IPS DF 4.7 (cell line): Measurements from ENCODE around the gene GALNT1.

Source experiments
- DNase-seq: peaks from one replicate; pipeline ENCODE4 v3.0.0-alpha.2; 2013; ENCODE audit warnings: low spot score; ENCODE audit errors: extremely low read depth

GALNT1 gene

DNA sequence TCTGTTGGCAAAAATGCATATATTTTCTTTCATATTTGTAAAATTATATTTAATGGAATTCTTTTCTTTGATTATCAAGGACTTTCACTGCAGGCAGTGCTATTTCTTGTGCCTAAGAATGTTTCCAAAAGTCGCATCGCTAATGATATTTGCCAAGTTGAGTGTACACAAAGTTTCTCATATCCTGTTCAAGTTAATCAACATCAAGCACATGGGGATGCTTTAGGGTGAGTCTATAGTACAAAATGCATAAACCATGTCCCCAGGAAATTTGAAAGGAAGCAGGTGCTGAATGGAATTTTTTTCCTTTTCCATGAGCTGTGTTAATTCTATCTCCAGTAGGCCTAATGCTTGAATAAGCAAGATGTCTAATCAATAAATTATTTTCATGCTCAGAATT is 129.7 kb downstream of the GALNT1 start:
- no peak for DNase-seq

DNA sequence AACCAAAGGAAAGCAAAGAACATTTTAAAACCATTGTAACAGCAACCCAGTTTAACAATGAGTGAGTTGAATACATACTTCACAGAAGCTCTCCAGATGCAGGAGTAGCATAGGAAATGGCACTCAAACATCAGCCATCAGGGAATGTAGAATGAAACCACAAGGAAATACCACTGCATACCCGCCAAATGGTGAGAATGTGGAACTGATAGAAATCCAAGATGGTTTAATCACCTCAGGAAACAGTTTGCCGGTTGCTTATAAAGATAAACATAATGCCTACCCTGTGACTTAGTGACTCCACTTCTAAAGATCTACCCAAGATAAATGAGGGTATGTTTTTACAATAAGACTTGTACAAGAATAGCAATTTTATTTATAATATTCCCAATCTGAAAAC is 132.0 kb downstream of the GALNT1 start:
- DNase-seq, result no peak

DNA sequence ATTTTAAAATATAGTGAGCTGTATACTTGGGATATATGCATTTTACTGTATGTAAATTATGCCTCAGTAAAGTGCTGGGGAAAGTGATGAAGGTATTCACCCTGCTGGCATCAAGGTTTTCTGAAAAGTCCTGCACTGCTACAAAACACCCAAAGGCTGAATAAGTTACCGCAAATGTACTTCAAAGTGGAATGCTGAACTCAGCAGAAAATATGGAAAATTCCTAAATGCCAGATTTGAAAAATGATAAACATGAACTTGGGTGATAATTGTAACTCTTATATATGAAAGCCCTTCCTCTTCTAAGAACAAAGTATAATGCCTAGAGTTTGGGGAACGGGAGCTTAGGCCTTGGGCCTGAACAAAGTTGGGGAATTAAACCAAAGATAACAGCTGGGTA is 133.0 kb downstream of the GALNT1 start:
- no peak for DNase-seq

DNA sequence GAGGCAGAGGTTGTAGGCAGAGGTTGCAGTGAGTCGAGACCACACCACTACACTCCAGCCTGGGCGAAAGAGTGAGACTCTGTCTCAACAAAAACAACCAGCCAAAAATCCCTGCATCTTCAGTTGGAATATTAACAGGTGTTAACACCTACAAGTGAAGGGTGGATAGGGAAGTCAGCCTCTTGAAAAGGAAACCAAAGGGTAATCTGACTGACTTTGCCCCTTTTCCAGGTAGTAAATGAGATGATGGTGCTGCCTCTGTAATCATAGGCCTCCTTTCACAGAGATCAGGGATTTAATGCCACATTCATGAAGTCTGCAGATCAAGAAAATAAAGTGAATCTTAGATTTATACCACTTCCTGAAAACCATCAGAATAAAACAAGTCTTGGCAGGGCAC is 133.6 kb downstream of the GALNT1 start:
- DNase-seq, result no peak

DNA sequence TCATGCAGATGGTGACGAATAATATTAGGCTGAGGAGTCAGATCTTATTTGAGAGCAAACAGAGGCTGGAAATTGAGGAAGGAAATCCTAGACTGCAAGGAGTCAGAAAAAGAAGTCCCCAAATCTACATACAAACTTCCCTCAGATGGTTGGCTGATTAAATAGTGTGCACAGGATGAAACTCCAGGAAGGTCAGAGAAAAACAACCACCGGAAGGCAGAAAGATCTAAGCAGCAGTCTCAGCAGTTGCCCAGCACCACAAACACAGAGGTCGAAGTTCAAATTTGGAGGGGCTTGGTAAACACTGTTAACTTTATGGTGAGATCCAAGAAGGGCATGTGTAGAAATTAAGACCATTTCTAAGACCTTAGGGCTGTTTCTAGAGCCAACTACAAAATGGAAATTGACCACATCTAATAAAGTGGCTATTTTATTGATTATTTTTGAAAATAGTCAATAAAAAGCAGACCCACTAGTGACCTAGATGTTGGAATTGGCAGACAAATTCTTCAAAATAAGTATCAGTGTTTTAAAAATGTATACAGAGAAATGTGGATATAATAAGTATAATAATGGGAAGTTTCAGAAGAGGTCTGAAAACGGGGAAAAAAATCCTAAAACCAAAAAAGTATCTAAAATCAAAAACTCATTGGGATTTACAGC is 134.8 kb downstream of the GALNT1 start:
- no peak for DNase-seq

DNA sequence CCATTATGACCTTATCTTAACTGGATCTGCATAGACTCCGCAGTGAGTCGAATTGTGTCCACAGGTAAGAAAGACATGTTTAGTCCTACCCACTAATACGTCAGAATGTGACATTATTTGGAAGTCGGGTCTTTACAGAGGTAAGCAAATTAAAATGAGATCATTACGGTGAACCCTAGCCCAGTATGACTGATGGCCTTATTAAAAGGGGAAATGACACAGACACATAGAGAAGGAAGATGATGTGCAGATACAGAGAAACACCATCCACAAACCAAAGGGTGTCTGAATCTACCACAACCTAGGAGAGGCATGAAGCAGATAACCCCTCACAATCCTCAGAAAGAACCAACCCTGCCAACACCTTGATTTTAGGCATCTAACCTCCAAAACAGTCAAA is 135.6 kb downstream of the GALNT1 start:
- no peak for DNase-seq

DNA sequence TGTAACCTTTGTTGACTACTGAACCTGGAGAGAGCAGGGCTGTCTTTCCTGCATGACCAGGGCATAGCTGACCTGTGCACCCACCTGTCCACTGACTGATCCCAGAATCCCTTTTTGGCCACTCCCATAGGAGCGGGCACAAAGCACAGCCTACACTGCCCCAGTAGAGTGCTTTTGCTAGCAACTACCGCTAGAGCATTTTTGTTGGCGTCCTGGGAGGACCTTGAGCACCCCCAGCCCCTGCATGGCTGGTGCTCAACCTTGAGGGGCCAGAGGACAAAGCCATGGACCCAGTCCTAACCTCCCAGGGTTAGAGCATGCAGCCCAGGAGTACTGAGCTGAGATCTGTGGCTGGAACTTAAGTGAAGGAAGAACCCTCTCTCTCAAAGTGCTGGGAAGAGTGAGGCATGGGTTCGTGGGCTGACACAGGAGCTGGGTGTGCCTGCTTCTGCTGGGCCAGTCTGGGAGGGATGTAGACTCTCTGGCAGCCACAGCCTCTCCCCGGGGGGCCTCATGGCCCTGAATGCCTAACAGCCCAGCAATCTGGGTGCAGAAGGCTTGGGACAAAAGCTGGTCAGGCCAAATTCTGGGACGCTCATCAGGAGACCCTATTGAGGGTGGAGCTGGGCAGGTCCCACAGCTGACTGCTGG is 140.0 kb downstream of the GALNT1 start:
- DNase-seq, result no peak

DNA sequence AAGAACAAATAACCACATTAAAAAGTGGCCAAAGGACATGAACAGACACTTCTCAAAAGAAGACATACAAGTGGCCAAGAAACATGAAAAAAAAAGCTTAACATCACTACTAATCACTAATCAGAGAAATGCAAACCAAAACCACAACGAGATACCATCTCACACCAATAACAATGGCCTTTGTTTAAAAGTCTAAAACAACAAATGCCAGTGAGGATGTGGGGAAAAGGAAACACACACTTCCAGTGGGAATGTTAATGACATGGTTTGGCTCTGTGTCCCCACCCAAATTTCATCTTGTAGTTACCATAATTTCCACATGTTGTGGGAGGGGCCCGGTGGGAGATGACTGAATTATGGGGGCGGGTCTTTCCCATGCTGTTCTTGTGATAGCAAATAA is 147.1 kb downstream of the GALNT1 start:
- no peak for DNase-seq

DNA sequence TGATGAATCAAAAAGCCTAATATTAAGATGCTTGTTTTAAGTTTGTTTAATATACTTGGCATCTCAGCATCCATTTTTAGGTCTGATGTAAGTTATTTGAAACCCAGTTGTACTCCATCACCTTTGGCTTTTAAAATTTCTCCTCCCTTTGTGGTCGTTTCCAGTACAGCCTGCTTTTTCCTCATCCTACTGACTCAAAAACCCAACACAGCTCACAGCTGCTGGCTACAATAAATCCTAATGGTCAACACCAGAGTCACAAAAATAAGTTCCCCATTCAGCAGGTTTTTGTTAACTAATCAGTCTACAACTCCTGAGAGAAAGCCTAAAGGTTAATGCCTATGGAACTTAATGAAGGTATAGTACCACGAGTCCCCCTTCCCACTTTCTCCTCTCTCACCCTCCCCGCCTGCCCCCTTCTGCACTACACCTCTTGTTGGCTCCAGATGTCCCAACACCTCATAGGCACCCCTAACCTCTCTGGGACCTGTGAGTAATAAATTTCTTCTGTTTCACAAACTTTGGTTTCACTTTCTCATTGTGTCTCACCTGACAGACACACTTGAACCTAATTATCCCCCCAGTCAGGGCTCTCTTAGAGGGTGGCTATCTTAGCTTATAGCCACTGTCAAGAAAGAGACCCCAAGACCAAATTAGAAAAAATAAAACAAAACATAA is 148.6 kb downstream of the GALNT1 start:
- no peak for DNase-seq

DNA sequence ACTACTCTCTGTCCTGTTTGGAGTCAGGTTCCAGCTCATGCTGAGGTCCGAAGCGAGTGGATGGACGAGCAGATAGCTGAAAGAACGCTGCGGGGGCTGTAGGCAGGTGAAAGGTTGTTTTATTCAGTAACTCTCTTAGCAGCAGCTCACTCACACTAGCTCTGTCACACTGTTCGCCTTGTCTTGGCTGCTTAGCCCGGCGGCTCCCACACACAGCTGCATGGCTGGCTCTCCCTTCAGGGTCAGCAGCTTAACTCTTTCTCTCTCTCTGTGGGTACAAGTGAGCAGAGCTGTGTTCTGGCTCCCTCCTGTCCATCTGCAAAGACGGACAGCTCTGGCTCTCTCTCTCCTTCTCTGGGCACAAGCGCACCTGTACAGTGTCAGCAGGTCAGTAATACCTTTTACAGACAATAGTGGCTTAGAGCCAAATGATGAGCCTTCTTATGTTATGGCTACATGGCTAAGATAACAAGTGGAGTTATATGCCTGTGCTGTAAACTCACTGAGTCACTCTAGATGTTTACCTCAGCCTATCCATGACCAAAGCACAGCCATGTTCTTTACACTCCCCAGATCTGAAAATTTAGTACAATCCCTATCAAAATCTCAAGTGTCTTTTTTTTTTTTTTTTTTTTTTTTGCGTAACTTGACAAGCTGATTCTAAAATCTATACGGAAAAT is 149.3 kb downstream of the GALNT1 start:
- DNase-seq, result no peak

DNA sequence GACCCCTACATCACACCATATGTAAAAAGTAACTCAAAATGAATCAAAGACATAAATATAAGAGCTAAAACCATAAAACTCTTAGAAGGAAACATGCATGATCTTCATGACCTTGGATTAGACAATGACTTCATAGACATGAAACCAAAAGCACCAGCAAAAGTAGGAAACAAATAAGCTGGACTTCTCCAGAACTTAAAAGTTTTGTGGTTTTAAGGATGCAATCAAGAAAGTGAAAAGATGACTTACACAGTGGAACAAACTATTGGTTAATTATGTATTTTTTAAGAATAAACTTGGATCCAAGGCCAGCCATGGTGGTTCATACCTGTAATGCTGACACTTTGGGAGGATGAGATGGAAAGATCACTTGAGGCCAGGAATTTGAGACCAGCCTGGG is 150.2 kb downstream of the GALNT1 start:
- DNase-seq, result no peak

DNA sequence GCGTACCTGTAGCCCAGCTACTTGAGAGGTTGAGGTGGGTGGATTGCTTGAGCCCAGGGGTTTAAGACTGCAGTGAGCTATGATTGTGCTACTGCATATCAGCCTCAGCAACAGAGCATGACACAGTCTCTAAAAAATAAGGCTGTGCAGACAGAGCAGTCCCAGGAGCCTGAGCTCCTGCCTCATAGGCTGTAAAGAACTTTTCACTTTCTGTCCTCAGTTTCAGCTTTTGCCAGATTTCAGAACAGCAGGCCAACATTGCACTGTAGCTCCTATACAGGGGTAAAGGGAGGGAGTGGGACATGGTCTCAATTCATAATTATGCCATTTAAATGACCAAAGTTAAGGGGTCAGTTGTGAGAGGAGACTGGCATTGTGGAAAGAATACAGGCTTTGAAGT is 150.6 kb downstream of the GALNT1 start:
- no peak for DNase-seq

DNA sequence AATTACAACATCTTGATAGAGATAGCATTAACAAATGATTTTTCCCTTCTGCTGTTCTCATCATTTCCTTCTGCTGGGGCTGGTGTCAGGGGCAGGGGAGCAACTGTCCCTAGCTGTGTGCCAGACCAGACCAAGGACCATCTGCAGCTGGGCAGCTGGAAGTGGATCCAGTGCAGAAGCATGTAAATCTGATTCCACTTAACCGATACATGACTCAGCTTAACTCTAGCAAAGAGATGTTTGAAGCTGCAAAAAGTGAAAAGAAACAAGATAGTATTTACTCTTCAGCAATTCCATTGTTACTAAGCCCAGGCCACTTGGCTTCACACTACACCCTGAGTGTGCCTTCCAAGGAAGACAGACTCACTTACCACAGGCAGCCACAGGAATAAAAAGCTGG is 151.1 kb downstream of the GALNT1 start:
- no peak for DNase-seq

DNA sequence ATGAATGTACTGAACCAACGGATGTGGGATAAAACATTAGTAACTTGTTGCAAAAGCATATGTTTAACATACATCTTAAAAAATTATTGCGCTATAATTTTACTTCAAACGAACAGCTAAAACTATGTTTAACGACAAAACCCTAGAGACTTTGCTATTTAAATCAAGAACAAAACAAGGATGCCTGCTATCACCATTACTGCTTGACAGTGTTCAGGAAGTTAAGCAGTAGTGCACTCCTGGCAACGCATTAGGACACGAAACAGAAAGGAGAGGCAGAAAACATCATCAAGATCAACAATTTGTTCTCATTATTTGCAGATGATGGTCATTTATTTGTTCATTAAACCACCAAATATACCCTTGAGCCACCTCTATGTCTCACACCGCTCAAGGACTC is 151.9 kb downstream of the GALNT1 start:
- DNase-seq, result no peak

DNA sequence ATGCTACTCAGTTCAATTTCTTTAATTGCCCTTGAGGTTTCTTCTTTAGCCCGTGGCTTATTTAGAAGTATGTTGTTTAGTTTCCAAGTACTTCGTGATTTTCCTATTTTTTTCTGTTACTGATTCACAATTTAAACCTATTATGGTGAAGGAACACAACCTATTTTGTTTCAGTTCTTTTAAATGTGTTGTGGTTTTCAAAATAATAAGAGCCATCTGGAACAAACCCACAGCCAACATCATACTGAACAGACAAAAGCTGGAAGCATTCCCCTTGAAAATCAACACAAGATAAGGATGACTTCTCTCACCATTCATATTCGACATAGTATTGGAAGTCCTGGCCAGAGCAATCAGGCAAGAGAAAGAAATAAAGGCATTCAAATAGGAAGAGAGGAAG is 155.2 kb downstream of the GALNT1 start:
- DNase-seq, result no peak

DNA sequence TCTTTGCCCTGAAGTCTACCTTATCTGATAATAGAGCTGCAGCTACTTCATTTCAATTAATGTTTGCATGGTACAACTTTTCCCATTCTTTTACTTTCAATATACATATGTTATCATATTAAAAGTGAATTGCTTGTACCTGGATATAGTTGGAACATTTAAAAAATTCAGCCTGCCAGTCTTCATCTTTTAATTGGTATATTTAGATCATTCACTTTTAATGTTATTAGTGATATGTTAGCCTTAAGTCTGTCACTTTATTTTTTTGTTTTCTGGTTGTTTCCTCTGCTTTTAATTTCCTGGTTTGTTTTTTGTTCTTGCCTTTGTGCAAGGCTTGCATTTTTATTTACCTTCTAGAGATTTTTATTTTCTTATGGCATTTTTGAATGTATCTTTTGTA is 158.2 kb downstream of the GALNT1 start:
- no peak for DNase-seq

DNA sequence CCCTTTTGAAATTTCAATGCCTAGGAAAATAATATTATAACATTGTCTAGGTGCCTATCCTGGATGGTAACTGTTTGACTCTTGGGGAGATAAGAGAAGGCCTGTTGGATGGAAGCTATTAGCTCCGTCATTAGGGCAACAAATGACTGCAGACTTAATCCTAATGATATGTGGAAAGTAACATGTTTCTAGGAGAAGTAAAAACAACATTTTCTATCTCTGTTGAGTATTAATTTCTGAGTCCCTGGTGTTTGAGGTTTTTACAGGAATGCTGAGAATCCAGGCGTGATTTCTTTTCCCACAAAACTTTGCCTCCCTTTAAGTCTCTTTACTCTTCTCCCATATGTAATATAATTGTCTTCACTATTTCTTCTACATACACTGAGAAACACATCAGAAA is 159.1 kb downstream of the GALNT1 start:
- no peak for DNase-seq

DNA sequence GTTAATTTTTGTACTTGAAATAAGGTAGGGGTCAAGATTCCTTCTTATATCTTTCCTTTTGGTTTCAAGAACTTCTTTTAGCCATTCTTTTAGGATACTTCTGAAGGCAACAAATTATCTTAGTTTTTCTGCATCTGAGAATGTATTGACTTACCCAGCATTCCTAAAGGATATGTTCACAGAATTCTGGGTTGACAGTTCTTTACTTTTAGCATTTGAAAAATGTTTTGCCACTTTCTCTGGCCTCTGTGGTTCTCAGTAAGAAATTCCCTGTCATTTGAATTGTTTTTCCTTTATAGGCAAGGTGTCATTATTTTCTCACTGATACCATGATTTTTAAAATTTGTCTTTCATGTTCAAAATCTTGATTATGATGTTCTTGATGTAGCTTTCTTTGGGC is 162.4 kb downstream of the GALNT1 start:
- no peak for DNase-seq

DNA sequence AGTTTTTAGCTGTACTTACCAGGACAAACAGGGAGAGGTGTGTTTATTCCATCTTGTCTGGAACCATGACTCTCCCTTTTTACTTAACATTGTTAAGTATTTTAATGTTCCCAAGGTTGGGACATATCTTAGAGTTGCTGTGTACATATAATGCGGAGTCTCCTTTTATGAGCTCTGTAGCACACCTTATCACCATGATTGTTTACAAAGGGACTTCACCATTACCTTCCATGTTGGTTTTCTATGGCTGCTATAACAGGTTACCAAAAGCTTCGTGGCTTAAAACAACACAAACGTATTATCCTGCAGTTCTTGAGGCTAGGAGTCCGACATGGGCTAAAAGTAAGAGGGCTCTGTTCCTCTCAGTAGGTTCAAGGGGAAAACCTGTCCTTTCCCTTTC is 164.3 kb downstream of the GALNT1 start:
- no peak for DNase-seq

DNA sequence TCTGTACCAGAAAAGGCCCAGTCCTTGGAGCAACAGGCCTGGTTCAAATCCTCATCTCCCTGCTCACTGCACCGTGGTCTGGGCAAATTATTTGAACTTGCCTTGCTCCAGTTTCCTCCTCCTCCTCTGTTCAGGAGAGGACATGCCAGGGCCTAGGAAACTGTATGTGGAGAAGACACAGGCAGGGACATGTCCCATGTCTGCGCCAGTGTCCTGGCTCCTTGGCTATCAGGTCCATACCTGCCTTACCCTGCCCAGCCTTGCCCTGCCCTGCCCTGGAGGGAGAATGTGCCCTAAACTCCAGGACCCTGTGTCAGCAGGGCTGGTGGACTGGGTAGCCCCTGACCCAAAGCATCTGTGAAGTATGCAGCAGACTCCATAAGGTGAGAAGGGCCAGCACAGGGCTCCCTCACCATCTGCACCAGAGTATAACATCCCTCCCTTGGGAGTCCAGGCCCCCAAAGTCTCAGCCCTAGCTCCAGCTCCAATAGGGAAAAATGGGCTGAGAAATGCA is 165.3 kb downstream of the GALNT1 start:
- no peak for DNase-seq

DNA sequence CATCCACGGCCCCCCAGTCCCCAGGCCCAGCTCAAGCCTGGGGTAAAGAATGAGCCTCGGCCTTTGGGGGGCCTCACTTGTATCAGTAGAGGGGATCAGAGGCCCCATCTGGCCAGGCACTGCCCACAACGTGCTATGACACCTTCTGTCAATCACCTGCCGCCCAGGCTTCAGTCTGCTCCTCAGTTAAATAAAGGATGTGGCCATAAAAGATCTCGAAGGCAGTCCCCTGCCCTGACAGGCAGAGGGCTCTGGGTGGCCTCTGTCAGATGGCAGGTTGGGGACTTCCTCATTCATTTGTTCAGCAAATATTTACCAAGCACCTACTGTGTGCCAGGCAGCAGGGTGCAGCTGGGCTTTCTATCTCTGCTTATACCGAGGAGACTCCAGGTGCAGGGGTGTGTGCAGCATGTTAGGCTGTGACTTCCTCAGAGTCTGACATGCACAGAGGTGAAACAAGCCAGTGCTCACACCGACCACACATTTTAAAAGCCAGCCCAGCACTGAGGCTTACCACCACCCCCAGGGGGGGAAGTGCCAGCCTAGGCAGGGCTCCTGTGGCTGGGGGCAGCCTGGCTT is 166.4 kb downstream of the GALNT1 start:
- DNase-seq, result no peak

DNA sequence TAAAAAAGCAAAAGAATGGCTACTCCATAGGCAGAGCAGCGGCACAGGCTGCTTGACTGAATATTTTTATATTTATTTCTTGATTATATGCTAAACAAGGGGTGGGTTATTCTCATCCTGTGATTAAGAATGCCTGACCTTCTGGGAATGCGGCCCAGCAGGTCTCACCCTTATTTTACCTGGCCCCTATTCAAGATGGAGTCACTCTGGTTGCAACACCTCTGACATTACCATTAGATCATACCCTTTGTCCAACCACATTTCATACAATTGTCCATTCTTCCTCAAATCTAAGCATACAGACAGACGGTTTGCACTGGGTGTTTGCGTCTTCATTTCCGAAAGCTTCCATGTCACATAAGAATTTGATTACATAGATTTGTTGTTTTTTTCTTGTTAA is 168.2 kb downstream of the GALNT1 start:
- DNase-seq, result no peak
